HG03432 (cell line): ENCODE results near the gene ECT2L.
A peak's percentile ranks its signal among the peaks of the same experiment; 100 is the strongest.

ENCODE experiments used
- ATAC-seq: cut with Tn5 transposase; IDR thresholded peaks from one replicate; pipeline ENCODE4 v1.9.1; 2021; ENCODE audit warnings: mild to moderate bottlenecking, moderate library complexity; ENCODE audit not compliant: unreplicated experiment

ECT2L gene

DNA sequence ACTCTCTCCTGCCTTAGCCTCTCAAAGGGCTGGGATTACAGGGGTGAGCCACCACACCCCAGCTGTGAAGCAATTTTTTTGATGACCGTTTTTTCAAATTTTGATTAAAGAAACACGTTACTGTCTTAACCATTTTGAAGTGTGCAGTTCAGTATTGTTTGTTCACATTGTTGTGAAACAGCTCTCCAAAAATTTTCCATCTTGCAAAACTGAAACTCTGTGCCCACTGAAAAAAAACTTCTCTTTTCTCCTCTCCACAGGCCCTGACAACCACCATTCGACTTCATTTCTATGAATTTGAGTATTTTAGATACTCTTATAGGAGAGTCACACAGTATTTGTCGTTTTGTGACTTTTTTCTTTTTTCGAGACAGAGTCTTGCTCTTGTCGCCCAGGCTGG lies 53.9 kb downstream of the ECT2L start:
- no peak for ATAC-seq

DNA sequence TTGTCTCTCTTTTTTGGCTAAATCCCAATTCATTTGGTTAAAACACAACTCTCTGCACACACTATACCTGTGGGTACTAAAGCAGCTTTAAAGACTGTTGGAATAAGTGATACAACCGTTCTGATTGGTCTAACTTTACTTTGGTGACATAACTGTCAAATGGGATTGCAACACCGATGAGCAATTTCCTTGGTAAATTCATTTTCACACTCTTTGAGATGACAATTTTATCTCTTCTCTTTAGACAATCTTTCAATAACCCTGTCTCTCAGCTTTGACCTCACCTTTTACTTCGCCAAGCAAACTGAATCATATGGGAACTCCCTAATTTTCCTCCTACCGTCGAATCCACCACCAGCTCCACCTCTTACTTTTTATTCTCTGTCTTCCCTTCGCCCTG lies 60.8 kb downstream of the ECT2L start:
- no peak for ATAC-seq

- no peak for ATAC-seq
These were observed 61.9 kb downstream of the ECT2L start for GRCh38 chr6:138857775-138858174.

GRCh38 chr6:138862456-138862855 lies 66.6 kb downstream of the ECT2L start:
- ATAC-seq = no peak

DNA sequence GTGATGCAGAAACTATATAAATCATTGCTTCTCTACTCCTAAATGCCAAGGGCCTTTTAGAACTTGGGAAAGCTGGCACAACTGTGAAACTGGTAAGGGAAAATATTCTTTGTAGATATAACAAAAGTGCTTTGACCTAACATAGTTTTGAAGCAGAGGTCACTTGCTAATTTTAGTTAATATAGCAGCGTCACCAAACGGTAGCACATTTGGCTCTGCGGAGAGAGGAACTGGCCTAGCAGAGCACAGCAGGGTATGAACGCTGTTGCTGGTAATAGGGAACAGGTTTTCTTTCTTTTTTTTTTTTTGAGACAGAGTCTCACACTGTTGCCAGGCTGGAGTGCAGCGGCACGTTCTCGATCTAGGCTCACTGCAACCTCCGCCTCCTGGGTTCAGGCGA lies 67.4 kb downstream of the ECT2L start:
- no peak for ATAC-seq

DNA sequence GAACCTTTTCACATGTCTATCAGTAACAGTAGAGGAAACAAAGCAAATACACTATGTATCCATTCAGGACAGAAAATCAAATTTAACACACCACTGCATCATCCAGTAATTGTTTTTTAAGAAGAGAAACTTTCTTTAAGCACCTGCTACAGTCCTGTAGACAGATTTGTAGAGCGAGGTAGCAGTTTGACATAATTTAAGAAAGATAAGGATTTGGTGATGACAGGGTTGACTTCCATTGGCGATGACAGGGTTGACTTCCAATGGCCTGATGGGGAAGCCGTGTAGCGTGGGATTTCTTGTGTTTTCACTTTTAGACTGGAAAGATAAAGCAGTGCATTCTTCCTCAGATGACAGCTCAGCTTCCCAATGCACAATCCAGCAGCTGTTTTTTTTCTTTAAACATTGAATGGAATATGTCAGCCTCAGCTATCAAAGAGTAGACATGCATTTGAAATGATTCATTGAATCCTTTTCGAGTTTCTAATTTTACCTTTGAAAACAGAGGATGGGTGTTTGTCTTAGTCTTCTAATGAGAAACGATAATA lies 68.5 kb downstream of the ECT2L start:
- no peak for ATAC-seq

GRCh38 chr6:138865480-138866109 lies 69.7 kb downstream of the ECT2L start:
- no peak for ATAC-seq

GRCh38 chr6:138868181-138868580 lies 72.3 kb downstream of the ECT2L start:
- ATAC-seq = no peak

GRCh38 chr6:138869398-138869797 lies 73.5 kb downstream of the ECT2L start:
- ATAC-seq = no peak

DNA sequence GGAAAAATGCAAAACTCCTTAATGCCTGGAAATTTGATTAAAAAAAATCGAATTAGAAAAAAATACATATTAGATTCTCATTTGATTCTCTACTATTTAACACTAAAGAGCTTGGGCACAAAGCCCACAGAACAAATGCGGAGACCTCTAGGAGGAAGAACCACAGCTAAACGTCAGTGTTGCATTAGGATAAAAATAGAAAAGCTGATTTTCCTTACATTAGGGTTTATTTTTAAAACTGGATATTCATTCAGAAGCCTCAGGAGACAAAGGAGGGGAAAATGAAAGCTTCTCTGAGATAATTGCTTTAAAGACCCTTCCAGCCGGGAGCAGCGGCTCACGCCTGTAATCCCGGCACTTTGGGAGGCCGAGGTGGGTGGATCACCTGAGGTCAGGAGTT lies 77.3 kb downstream of the ECT2L start:
- ATAC-seq = no peak

- ATAC-seq = peak; percentile 88
These were observed 86.6 kb downstream of the ECT2L start for GRCh38 chr6:138882369-138883017.

DNA sequence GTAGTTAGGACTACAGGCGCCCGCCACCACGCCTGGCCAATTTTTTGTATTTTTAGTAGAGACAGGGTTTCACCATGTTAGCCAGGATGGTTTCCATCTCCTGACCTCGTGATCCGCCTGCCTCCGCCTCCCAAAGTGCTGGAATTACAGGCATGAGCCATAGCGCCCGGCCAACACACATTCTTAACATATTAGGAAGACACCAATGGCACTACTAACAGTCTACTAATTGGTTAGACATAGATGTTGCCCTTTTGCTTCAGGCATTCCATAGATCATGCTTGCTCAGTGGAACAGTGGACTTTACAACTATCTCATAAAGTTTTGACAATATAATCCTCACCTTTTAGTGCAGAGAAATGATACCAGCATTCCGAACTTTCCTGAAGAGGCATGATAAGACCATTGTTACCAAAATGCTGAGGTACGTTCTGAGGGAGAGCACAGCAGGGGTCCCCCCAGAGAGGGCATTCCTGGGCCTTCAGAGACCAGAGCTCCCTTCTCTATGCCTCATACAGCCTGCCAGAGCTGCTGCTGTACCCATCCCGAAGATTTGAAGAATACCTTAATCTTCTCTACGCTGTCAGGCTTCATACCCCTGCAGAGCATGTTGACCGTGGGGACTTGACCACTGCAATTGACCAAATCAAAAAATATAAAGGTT lies 89.4 kb downstream of the ECT2L start:
- ATAC-seq = no peak

DNA sequence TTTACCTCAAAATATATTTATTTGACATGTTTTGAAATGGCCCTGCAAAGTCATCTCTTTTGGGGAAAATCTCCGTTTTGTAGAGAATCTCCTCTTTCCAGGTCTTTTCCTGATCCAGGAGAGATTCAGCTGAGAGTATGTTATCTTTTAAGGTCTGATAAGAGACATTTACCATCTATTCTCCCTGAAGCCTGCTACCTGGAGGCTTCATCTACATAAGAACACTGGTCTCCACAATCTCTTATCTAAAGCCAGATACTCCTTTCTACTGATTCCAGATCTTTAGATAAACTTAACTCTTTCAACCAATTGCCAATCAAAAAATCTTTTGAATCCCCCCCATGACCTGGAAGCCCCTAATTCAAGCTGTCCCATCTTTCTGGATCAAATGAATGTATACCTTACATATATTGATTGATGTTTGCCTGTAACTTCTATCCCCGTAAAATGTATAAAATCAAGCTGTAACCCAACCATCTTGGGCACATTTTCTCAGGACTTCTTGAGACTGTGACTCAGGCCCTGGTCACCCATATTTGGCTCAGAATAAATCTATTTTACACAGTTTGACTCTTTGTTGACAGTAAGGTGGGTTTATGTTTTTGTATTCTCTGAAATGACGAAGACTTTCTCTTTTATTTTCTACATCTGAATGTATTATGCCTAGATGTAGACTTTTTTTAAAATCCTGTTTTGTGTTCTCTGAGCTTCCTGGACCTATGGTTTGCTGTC lies 95.5 kb downstream of the ECT2L start:
- ATAC-seq = no peak

DNA sequence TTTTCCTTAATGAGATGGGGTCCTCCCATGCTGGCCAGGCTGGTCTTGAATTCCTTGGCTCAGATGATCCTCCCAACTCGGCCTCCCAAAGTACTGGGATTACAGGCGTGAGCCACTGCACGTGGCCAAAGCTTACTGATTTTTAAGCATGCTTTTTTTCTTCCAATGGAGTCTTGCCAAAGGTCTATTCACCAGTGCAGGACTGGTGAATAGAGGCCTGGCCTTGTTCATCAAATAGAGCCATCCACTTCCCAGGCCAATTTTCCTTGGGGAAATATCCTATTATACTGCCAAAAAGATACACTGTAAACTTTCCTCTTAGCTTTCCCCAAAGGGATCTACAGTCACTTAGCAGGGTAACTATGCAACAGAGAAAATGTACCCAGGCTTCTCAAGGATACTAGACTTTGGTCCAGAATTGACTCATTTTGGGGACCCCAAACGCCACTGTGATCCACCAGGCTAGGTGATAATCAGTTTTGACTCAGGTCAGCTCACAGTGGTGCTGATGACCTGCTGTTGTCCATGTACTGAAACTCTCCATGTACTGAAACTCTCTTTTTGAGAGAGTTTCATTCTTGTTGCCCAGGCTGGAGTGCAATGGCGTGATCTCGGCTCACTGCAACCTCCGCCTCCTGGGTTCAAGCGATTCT lies 100.3 kb downstream of the ECT2L start:
- no peak for ATAC-seq

DNA sequence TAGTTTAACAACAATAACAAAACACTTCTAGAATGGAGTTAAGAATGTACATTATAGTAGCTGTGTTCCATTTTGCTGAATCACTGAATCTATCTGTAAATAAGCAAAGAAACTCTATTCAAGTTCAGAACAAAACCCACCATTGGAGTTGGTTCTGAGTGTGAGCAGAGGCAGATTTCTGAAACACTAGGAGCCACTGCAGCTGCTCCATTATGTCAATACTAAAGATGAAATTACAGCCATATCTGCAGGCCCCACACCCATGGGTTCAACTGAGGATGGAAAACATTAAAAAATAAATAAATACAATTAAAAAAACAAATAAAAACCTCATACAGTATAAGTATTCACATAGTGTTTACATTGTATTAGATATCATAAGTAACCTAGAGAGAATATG lies 101.1 kb downstream of the ECT2L start:
- no peak for ATAC-seq

- ATAC-seq = no peak
These were observed 111.3 kb downstream of the ECT2L start for GRCh38 chr6:138907167-138907566.

GRCh38 chr6:138909511-138909910 lies 113.6 kb downstream of the ECT2L start:
- ATAC-seq = no peak

DNA sequence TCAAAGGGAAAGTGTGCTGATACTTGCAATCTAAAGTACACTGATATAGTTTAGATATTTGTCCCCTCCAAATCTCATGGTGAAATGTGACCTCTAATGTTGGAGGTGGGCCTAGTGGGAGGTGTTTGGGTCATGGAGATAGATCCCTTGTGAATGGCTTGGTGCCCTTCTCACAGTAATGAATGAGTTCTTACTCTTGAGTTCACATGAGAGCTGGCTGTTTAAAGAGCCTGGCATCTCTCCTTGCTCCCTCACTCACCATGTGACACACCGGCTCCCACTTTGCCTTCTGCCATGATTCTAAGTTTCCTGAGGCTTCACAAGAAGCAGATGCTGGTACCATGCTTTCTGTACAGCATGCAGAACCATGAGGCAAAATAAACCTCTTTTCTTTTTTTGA lies 114.1 kb downstream of the ECT2L start:
- ATAC-seq = no peak

DNA sequence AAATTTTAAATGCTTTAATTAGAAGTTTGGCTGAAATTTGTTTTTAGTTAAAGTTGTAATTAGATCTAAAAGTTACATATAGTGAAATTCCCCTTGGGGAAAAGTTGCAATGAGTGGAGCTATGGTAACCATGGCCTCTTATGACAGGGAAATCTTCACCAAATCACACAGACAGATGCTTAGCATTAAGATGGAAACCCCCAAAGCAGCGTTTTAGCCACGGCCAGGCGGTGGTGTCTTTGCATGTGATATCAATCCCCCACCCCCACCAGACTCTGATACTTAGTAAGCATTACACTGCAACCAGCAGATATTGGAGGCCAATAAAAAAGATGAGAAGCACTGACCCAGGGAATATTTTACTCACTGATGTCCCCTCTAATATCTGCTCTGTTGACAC lies 116.4 kb downstream of the ECT2L start:
- ATAC-seq = peak; percentile 57

- ATAC-seq = no peak
These were observed 118.8 kb downstream of the ECT2L start for GRCh38 chr6:138914701-138915100.

DNA sequence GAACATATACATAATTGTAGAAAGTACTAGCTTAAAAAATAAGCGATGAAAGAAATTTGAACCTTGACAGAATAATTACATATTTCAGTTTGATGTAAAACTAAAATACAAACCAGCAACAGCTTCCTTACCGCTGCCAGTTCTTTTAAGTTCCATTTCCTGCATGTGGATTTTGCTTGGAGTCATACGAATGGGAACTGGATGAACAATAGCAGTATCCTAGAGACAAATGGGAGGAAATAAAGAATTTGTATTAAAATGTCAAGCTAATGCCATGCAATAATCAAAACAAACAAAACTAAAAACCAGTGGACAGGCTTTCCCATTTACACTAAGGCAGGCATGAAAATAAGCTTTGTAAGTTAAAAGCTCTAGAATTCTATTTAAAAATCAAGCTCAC lies 125.0 kb downstream of the ECT2L start:
- no peak for ATAC-seq
